HepG2 (cell line): ENCODE data around the gene DENND11. TPM values are rescaled to one million over a fixed set of nuclear protein-coding genes. Genes with fewer than 3 reads are reported as not detected.

Experiments used
- CREB1 ChIP-seq, 2 experiments: fragments of 450-650 bp in 1 of 2; IDR thresholded peaks; 2 replicates each; pipeline ENCODE4 v1.6.1; 2016 to 2017; ENCODE audit warnings: control low read depth in 1 of 2, mild to moderate bottlenecking in 1 of 2, missing compliant biosample characterization in 1 of 2, missing genetic modification characterization in 1 of 2
- FOXP1 ChIP-seq, 2 experiments: fragments of 450-650 bp in 1 of 2; IDR thresholded peaks; 2 replicates each; pipeline ENCODE4 v1.6.1; 2017 to 2018; ENCODE audit warnings: antibody characterized with exemption in 1 of 2
- HNF4G ChIP-seq, 2 experiments: sonication (generic) in 1 of 2; formaldehyde crosslinking in 1 of 2; IDR thresholded peaks; 2 replicates each; pipeline versions ENCODE4 v1.4.0 to v1.6.1; 2011 to 2020; ENCODE audit warnings: borderline replicate concordance in 2 of 2, low read depth in 2 of 2, mild to moderate bottlenecking in 2 of 2, low read length in 1 of 2, missing genetic modification reagents in 1 of 2, moderate library complexity in 1 of 2
- HNRNPLL ChIP-seq: fragments of 200-400 bp; formaldehyde crosslinking; IDR thresholded peaks from 2 replicates; pipeline ENCODE4 v1.6.1; 2017; ENCODE audit warnings: mild to moderate bottlenecking, low read depth, low read length; ENCODE audit not compliant: poor library complexity, severe bottlenecking
- HOXA3 ChIP-seq: sonication (generic); formaldehyde crosslinking; IDR thresholded peaks from 2 replicates; pipeline ENCODE4 v1.5.0; 2020; ENCODE audit warnings: missing genetic modification reagents
- ISL2 ChIP-seq: sonication (generic); formaldehyde crosslinking; IDR thresholded peaks from 2 replicates; pipeline ENCODE4 v1.5.0; 2020; ENCODE audit warnings: missing genetic modification reagents
- KMT2A ChIP-seq: sonication (generic); formaldehyde crosslinking; IDR thresholded peaks from 2 replicates; pipeline ENCODE4 v1.4.0; 2020; ENCODE audit warnings: missing genetic modification reagents
- MTA1 ChIP-seq: sonication (generic); formaldehyde crosslinking; IDR thresholded peaks from 2 replicates; pipeline ENCODE4 v1.4.0; 2020; ENCODE audit warnings: missing genetic modification reagents, mild to moderate bottlenecking, borderline replicate concordance
- NFIB ChIP-seq: sonication (generic); formaldehyde crosslinking; IDR thresholded peaks from 2 replicates; pipeline ENCODE4 v1.9.0; 2021; ENCODE audit warnings: missing genetic modification reagents, mild to moderate bottlenecking, borderline replicate concordance
- SOX6 ChIP-seq, 2 experiments: fragments of 450-650 bp in 1 of 2; sonication (generic) in 1 of 2; formaldehyde crosslinking in 1 of 2; IDR thresholded peaks; 2 replicates each; pipeline versions ENCODE4 v1.4.0 to v1.6.1; 2017 to 2020; ENCODE audit warnings: antibody characterized with exemption in 1 of 2, mild to moderate bottlenecking in 1 of 2, missing genetic modification reagents in 1 of 2
- SPEN ChIP-seq: sonication (generic); formaldehyde crosslinking; IDR thresholded peaks from 2 replicates; pipeline ENCODE4 v1.5.1; 2020; ENCODE audit warnings: low read depth, mild to moderate bottlenecking, missing genetic modification reagents
- SSRP1 ChIP-seq: IDR thresholded peaks from 2 replicates; pipeline ENCODE4 v1.6.1; 2016; ENCODE audit warnings: control low read depth
- YEATS2 ChIP-seq: sonication (generic); formaldehyde crosslinking; IDR thresholded peaks from 2 replicates; pipeline ENCODE4 v1.4.0; 2020; ENCODE audit warnings: missing genetic modification reagents, borderline replicate concordance
- ZBTB20 ChIP-seq: sonication (generic); formaldehyde crosslinking; IDR thresholded peaks from 2 replicates; pipeline ENCODE4 v1.8.1; 2023; ENCODE audit warnings: missing genetic modification reagents, low read depth, mild to moderate bottlenecking, borderline replicate concordance
- ZMYM2 ChIP-seq: sonication (generic); formaldehyde crosslinking; IDR thresholded peaks from 2 replicates; pipeline ENCODE4 v1.8.0; 2022; ENCODE audit warnings: mild to moderate bottlenecking, missing genetic modification reagents
- ZNF160 ChIP-seq: sonication (generic); formaldehyde crosslinking; IDR thresholded peaks from 2 replicates; pipeline ENCODE4 v1.8.0; 2022; ENCODE audit warnings: mild to moderate bottlenecking, inconsistent platforms, missing genetic modification reagents
- ZNF607 ChIP-seq: sonication (generic); formaldehyde crosslinking; IDR thresholded peaks from 2 replicates; pipeline ENCODE4 v1.5.1; 2020; ENCODE audit warnings: missing genetic modification reagents, mild to moderate bottlenecking, borderline replicate concordance
- ZNF768 ChIP-seq: sonication (generic); formaldehyde crosslinking; IDR thresholded peaks from 2 replicates; pipeline ENCODE4 v1.4.0; 2020; ENCODE audit warnings: missing genetic modification reagents
- ZNF781 ChIP-seq: sonication (generic); formaldehyde crosslinking; IDR thresholded peaks from 2 replicates; pipeline ENCODE4 v1.5.1; 2020; ENCODE audit warnings: borderline replicate concordance, mild to moderate bottlenecking, missing genetic modification reagents; ENCODE audit errors: not compliant biosample characterization
- polyA plus RNA-seq, 8 experiments: library from polyadenylated mRNA; depleted of rRNA in 3 of 8; stranded (reverse) in 7 of 8; unstranded in 1 of 8; fragments of >200 nt; fragmentation: Illumina TruSeq in 4 of 8; extraction: Trizol in 4 of 8; gene quantifications; 2 replicates each; pipeline versions ENCODE4 v1.2.1 to v1.2.3, GENCODE V29; 2011 to 2016; ENCODE audit warnings: low read depth in 4 of 8, missing spikeins in 1 of 8, mixed read lengths in 1 of 8; ENCODE audit not compliant: insufficient read depth in 1 of 8
- total RNA-seq, 5 experiments: library from RNA; depleted of rRNA; stranded (reverse); fragments of >200 nt; fragmentation: Illumina TruSeq; extraction: Trizol; gene quantifications; 2 replicates each; pipeline ENCODE4 v1.2.3, GENCODE V29; 2016; ENCODE audit warnings: low read depth in 1 of 5
- TF ChIP-seq, protein P1 (sequence below): sonication (generic); formaldehyde crosslinking; IDR thresholded peaks from 2 replicates; pipeline ENCODE4 v1.8.1; 2023; ENCODE audit warnings: missing genetic modification reagents, inconsistent platforms, borderline replicate concordance
- TF ChIP-seq, protein P2 (sequence below): sonication (generic); IDR thresholded peaks from 2 replicates; pipeline ENCODE4 v1.6.1; 2016; ENCODE audit warnings: low read depth, borderline replicate concordance
- TF ChIP-seq, protein P3 (sequence below): sonication (generic); formaldehyde crosslinking; IDR thresholded peaks from 2 replicates; pipeline ENCODE4 v1.4.0; 2020; ENCODE audit warnings: missing genetic modification reagents
- TF ChIP-seq, protein P4 (sequence below): sonication (generic); formaldehyde crosslinking; IDR thresholded peaks from 2 replicates; pipeline ENCODE4 v1.9.0; 2021; ENCODE audit warnings: missing genetic modification reagents, borderline replicate concordance

Gene DENND11
- total and polyA plus RNA-seq, 2 of the 13 experiments (the other 11 are each of a cell fraction or from before 2014, with no cell fraction given): 7.1 to 10.5 TPM

DNA sequence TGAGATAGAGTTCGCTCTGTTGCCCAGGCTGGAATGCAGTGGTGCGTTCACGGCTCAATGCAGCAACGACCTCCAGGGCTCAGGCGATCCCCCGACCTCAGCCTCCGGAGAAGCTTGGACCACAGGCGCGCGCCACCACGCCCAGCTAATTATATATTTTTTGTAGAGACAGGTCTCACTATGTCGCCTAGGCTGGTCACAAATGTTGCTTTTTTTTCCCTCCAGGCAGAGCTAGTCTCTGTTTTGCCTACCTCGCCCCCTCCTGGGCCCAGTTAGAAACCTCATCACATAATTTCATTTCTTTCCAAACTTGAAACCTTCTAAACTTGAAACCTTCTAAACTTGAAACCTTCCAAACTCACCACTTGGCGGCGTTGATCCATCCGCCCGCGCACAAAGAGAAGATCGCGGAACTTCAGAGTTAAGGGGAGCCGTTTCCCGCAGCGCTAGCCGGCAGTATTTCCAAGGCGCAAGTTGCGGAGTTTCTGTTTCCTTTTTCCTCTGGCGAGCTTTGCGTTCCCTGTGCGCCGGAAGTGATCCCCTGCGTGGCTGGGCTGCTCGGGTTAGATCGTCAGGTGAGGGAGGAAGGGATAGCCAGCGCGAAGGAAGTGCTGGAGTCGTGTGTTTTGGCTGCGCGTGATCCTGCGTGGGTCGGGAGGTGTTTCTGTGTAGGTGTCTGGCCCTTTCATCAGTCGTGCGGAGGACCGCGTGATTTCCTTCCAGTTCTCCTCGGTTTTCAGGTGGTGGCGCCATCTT lies 36.0 kb upstream of the DENND11 start, which contains the start of gene SSBP1 (continued):
- TF ChIP-seq NFIB (CRISPR knock-in tag) (no peak), ZNF781 (CRISPR knock-in tag) (peak; percentile 94), ZBTB20 (CRISPR knock-in tag) (peak; percentile 93; the same call in 1 of the 2 replicates), SPEN (CRISPR knock-in tag) (peak; percentile 93), ZMYM2 (0 out of 2 replicates have a peak, but pooled peaks have one; percentile 44), HOXA3 (CRISPR knock-in tag) (peak; percentile 97), SOX6 (IDR thresholded peaks at IDR 0.05) (no peak), SOX6 (CRISPR knock-in tag; IDR thresholded peaks at IDR 0.05) (peak; percentile 73), CREB1 (IDR thresholded peaks at IDR 0.05) (peak; percentile 81), CREB1 (CRISPR knock-in tag; IDR thresholded peaks at IDR 0.05) (peak; percentile 98), ZNF607 (CRISPR knock-in tag) (peak; percentile 87; the same call in 1 of the 2 replicates), ISL2 (CRISPR knock-in tag) (peak; percentile 91), ZNF768 (CRISPR knock-in tag) (peak; percentile 60; the same call in 1 of the 2 replicates), HNRNPLL (peak; percentile 94), MTA1 (CRISPR knock-in tag) (peak; percentile 72; the same call in 1 of the 2 replicates), ZNF160 (CRISPR knock-in tag) (peak; percentile 79), HNF4G (IDR thresholded peaks at IDR 0.05; ENCODE audit: borderline replicate concordance, low read depth, low read length) (peak; percentile 13; the same call in 1 of the 2 replicates), HNF4G (CRISPR knock-in tag; IDR thresholded peaks at IDR 0.05; ENCODE audit: borderline replicate concordance, low read depth) (no peak), SSRP1 (no peak), YEATS2 (peak; percentile 99), KMT2A (CRISPR knock-in tag) (peak; percentile 98), FOXP1 (IDR thresholded peaks at IDR 0.05) (no peak), FOXP1 (CRISPR knock-in tag; IDR thresholded peaks at IDR 0.05) (peak; percentile 57; the same call in 1 of the 2 replicates)
- TF ChIP-seq, protein P1, sequence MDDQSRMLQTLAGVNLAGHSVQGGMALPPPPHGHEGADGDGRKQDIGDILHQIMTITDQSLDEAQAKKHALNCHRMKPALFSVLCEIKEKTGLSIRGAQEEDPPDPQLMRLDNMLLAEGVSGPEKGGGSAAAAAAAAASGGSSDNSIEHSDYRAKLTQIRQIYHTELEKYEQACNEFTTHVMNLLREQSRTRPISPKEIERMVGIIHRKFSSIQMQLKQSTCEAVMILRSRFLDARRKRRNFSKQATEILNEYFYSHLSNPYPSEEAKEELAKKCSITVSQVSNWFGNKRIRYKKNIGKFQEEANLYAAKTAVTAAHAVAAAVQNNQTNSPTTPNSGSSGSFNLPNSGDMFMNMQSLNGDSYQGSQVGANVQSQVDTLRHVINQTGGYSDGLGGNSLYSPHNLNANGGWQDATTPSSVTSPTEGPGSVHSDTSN: no peak; the same call in 1 of the 2 replicates
- TF ChIP-seq, protein P2, sequence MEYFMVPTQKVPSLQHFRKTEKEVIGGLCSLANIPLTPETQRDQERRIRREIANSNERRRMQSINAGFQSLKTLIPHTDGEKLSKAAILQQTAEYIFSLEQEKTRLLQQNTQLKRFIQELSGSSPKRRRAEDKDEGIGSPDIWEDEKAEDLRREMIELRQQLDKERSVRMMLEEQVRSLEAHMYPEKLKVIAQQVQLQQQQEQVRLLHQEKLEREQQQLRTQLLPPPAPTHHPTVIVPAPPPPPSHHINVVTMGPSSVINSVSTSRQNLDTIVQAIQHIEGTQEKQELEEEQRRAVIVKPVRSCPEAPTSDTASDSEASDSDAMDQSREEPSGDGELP: peak; percentile 76
- TF ChIP-seq, protein P3, sequence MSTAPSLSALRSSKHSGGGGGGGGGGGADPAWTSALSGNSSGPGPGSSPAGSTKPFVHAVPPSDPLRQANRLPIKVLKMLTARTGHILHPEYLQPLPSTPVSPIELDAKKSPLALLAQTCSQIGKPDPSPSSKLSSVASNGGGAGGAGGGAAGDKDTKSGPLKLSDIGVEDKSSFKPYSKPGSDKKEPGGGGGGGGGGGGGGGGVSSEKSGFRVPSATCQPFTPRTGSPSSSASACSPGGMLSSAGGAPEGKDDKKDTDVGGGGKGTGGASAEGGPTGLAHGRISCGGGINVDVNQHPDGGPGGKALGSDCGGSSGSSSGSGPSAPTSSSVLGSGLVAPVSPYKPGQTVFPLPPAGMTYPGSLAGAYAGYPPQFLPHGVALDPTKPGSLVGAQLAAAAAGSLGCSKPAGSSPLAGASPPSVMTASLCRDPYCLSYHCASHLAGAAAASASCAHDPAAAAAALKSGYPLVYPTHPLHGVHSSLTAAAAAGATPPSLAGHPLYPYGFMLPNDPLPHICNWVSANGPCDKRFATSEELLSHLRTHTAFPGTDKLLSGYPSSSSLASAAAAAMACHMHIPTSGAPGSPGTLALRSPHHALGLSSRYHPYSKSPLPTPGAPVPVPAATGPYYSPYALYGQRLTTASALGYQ (CRISPR knock-in tag): peak; percentile 83; the same call in 1 of the 2 replicates
- TF ChIP-seq, protein P4, sequence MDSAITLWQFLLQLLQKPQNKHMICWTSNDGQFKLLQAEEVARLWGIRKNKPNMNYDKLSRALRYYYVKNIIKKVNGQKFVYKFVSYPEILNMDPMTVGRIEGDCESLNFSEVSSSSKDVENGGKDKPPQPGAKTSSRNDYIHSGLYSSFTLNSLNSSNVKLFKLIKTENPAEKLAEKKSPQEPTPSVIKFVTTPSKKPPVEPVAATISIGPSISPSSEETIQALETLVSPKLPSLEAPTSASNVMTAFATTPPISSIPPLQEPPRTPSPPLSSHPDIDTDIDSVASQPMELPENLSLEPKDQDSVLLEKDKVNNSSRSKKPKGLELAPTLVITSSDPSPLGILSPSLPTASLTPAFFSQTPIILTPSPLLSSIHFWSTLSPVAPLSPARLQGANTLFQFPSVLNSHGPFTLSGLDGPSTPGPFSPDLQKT (CRISPR knock-in tag): no peak
